Neuronal stem cell (in vitro differentiated cells): Measurements from ENCODE around the gene PLCB2.
A peak's percentile ranks its signal among the peaks of the same experiment; 100 is the strongest.

Source experiments
- DNase-seq: peaks from one replicate; pipeline ENCODE4 v3.0.0-alpha.2; 2013; ENCODE audit warnings: low spot score
- H2AFZ ChIP-seq: one replicate; pipeline ENCODE4 v1.6.1; 2013; ENCODE audit warnings: mild to moderate bottlenecking, low read length, inconsistent platforms
- H2AK5ac ChIP-seq: 2 replicates; pipeline ENCODE4 v1.6.1; 2013; ENCODE audit warnings: low read depth, mild to moderate bottlenecking, inconsistent platforms, low read length, moderate library complexity, mixed read lengths
- H2BK120ac ChIP-seq: 2 replicates; pipeline ENCODE4 v1.6.1; 2013; ENCODE audit warnings: low read depth, mild to moderate bottlenecking, inconsistent platforms, low read length, moderate library complexity, mixed read lengths
- H2BK12ac ChIP-seq: one replicate; pipeline ENCODE4 v1.6.1; 2013; ENCODE audit warnings: low read length, inconsistent platforms
- H2BK15ac ChIP-seq: 2 replicates; pipeline ENCODE4 v1.6.1; 2013; ENCODE audit warnings: mild to moderate bottlenecking, low read length, inconsistent platforms, mixed read lengths
- H2BK5ac ChIP-seq: one replicate; pipeline ENCODE4 v1.6.1; 2013; ENCODE audit warnings: inconsistent platforms, mild to moderate bottlenecking, low read length, moderate library complexity
- H3K14ac ChIP-seq: one replicate; pipeline ENCODE4 v1.6.1; 2013; ENCODE audit warnings: low read length, inconsistent platforms
- H3K18ac ChIP-seq: 2 replicates; pipeline ENCODE4 v1.6.1; 2013; ENCODE audit warnings: low read length, inconsistent platforms
- H3K23ac ChIP-seq: 2 replicates; pipeline ENCODE4 v1.6.1; 2013; ENCODE audit warnings: low read depth, mild to moderate bottlenecking, mixed read lengths, low read length, inconsistent platforms; ENCODE audit not compliant: poor library complexity
- H3K27ac ChIP-seq: replicated peaks from 3 replicates; pipeline ENCODE4 v1.5.1; 2013; ENCODE audit warnings: low read length, inconsistent platforms
- H3K27me3 ChIP-seq, 3 experiments: 2 replicates each; pipeline ENCODE4 v1.6.1; 2013; ENCODE audit warnings: low read length in 3 of 3, mild to moderate bottlenecking in 2 of 3, inconsistent platforms in 1 of 3, low read depth in 1 of 3, mixed read lengths in 1 of 3, moderate library complexity in 1 of 3; ENCODE audit not compliant: control insufficient read depth in 3 of 3, insufficient read depth in 3 of 3
- H3K36me3 ChIP-seq, 2 donors: replicated peaks in 1 of 2; 2 replicates each; pipeline ENCODE4 v1.6.1; 2013; ENCODE audit warnings: low read length in 2 of 2; ENCODE audit not compliant: control insufficient read depth in 2 of 2, insufficient read depth in 2 of 2
- H3K4ac ChIP-seq: 2 replicates; pipeline ENCODE4 v1.6.1; 2013; ENCODE audit warnings: inconsistent platforms, mild to moderate bottlenecking, low read length, moderate library complexity
- H3K4me1 ChIP-seq, 2 donors: 1 replicate in 1 of 2; 2 replicates in 1 of 2; pipeline ENCODE4 v1.6.1; 2013; ENCODE audit warnings: low read length in 2 of 2, low read depth in 1 of 2; ENCODE audit not compliant: control insufficient read depth in 2 of 2, insufficient read depth in 1 of 2
- H3K4me2 ChIP-seq: one replicate; pipeline ENCODE4 v1.6.1; 2013; ENCODE audit warnings: mild to moderate bottlenecking, low read length, inconsistent platforms; ENCODE audit not compliant: insufficient read depth, poor library complexity, severe bottlenecking
- H3K4me3 ChIP-seq, 2 donors: 2 replicates each; pipeline ENCODE4 v1.5.1; 2013; ENCODE audit warnings: low read length in 2 of 2, mild to moderate bottlenecking in 2 of 2, inconsistent platforms in 1 of 2, moderate library complexity in 1 of 2
- H3K79me1 ChIP-seq: one replicate; pipeline ENCODE4 v1.6.1; 2013; ENCODE audit warnings: low read depth, mild to moderate bottlenecking, inconsistent platforms, low read length, moderate library complexity
- H3K9ac ChIP-seq: one replicate; pipeline ENCODE4 v1.6.1; 2013; ENCODE audit warnings: mild to moderate bottlenecking, low read depth, low read length, inconsistent platforms; ENCODE audit not compliant: poor library complexity
- H3K9me3 ChIP-seq, 2 donors: replicated peaks in 1 of 2; 2 replicates each; pipeline versions ENCODE3 to v1.6.1; 2013; ENCODE audit warnings: low read length in 2 of 2, mild to moderate bottlenecking in 2 of 2, inconsistent platforms in 1 of 2, low read depth in 1 of 2, mixed read lengths in 1 of 2, moderate library complexity in 1 of 2; ENCODE audit not compliant: control insufficient read depth in 2 of 2, insufficient read depth in 1 of 2
- H4K8ac ChIP-seq: one replicate; pipeline ENCODE4 v1.6.1; 2013; ENCODE audit warnings: low read depth, mild to moderate bottlenecking, inconsistent platforms, low read length, moderate library complexity
- H4K91ac ChIP-seq: one replicate; pipeline ENCODE4 v1.6.1; 2013; ENCODE audit warnings: low read length, low read depth, mild to moderate bottlenecking, inconsistent platforms; ENCODE audit not compliant: poor library complexity
- WGBS, 2 donors: extraction: QIAGEN DNeasy Blood & Tissue Kit; methylation state at CpG; one replicate each; pipeline ENCODE4 v1.1.7; 2013; ENCODE audit warnings: missing lambda C conversion rate in 2 of 2, mixed read lengths in 1 of 2; ENCODE audit not compliant: insufficient read length in 2 of 2, insufficient replicate concordance in 1 of 2; ENCODE audit errors: extremely low coverage in 2 of 2; 5-methylcytosine and 5-hydroxymethylcytosine counted together

PLCB2 gene

DNA sequence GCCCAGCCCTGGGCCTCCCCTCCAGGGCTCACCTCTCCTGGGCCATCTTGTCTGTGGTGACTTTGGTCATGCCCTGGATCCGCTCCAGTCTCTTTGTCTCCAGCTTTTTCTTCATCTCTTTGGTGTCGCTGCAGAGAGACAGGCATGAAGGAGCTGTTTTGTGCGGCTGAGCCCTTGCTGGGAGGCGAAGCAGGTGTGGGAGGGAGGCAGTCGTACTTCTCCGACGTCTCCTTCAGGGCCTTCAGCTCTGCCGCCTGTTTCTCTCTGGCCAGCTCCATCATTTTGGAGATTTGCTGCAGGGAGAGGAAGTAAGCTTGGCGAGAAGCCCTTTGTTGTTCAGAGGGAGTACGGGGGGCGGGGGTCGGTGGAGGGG is 17.2 kb downstream of the PLCB2 start:
- Histone ChIP-seq H3K79me1 (no peaks in the 10 kb centered on the region), H3K14ac (no peak overlapping the region), H4K91ac (no peak overlapping the region), H3K9ac (no peak overlapping the region), H4K8ac (no peak overlapping the region), H2BK5ac (peak overlapping the region; percentile 13), H2AFZ (peak overlapping the region; percentile 80), H3K27ac (no peak overlapping the region), H3K23ac (no peak overlapping the region), H3K4me2 (no peak overlapping the region), H3K18ac (peak overlapping the region; percentile 73), H3K4me1 (peaks cover 25 to 56% of the 10 kb centered on the region in 2 donors), H2BK120ac (no peak overlapping the region), H2BK15ac (peak overlapping the region; percentile 79), H3K4me3 (no peak overlapping the region), H3K27me3 (peaks cover 0 to 23% (median 0%) of the 10 kb centered on the region in 3 experiments), H2AK5ac (no peak overlapping the region), H3K36me3 (no peaks in the 10 kb centered on the region), H3K9me3 (peaks cover 0 to 1% of the 10 kb centered on the region in 2 donors), H3K4ac (no peak overlapping the region), H2BK12ac (no peak overlapping the region)
- no peak for DNase-seq
- WGBS, 2 donors, result no CpG with 5 or more reads among the region's 12 CpGs

- H2BK12ac ChIP-seq, result no peak overlapping the region
- no peak overlapping the region for H2BK5ac ChIP-seq
- no peak overlapping the region for H4K91ac ChIP-seq
- H2BK120ac ChIP-seq, result no peak overlapping the region
- H2BK15ac ChIP-seq, result no peak overlapping the region
- H3K14ac ChIP-seq, result no peak overlapping the region
- peak overlapping the region; percentile 66 for H2AK5ac ChIP-seq
- no peak overlapping the region for H2AFZ ChIP-seq
- H3K27me3 ChIP-seq, result peaks cover 0 to 27% (median 0%) of the 10 kb centered on the region in 3 experiments
- no peak overlapping the region for H3K23ac ChIP-seq
- peaks cover 23 to 52% of the 10 kb centered on the region in 2 donors for H3K4me1 ChIP-seq
- no peak overlapping the region for H4K8ac ChIP-seq
- no peak overlapping the region for H3K27ac ChIP-seq
- H3K36me3 ChIP-seq, result no peaks in the 10 kb centered on the region
- no peak overlapping the region for H3K4me2 ChIP-seq
- H3K4ac ChIP-seq, result no peak overlapping the region
- H3K18ac ChIP-seq, result no peak overlapping the region
- no peaks in the 10 kb centered on the region for H3K9me3 ChIP-seq
- no peaks in the 10 kb centered on the region for H3K79me1 ChIP-seq
- no peak overlapping the region for H3K9ac ChIP-seq
- no peak for DNase-seq
- no peak overlapping the region for H3K4me3 ChIP-seq
- WGBS, 2 donors, result no CpG with 5 or more reads among the region's 6 CpGs
Measured at GRCh38 chr15:40289140-40289775, 18.5 kb downstream of the PLCB2 start.

DNA sequence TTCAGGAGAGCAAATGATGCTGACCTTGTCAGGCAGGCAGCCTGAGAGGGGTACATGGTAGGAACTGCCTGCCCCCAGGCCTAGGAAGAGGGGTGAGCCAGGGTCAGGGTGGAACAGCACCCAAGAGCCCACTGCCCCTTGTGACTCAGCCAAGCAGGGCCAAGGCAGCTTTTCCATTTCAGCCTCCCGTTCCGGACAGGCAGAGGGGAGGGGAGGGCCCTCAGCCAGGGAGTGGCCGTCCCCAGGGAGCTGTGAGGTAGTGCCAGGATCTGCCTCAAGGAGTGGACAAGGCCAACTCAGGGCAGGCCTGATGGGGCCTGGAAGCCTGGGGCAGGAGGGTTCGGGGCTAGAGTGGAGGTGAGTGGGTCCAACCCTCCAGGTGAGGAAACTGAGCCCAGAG is 19.8 kb downstream of the PLCB2 start:
- Histone ChIP-seq H3K9me3 (peaks cover 0 to 3% of the 10 kb centered on the region in 2 donors), H3K27me3 (peaks cover 0 to 40% (median 11%) of the 10 kb centered on the region in 3 experiments), H4K8ac (no peak overlapping the region), H4K91ac (no peak overlapping the region), H3K79me1 (no peaks in the 10 kb centered on the region), H2BK15ac (peak overlapping the region; percentile 38), H3K23ac (no peak overlapping the region), H3K14ac (no peak overlapping the region), H3K4ac (no peak overlapping the region), H2BK120ac (no peak overlapping the region), H2AFZ (no peak overlapping the region), H3K27ac (no peak overlapping the region), H2AK5ac (peak overlapping the region; percentile 64), H3K36me3 (no peaks in the 10 kb centered on the region), H2BK12ac (no peak overlapping the region), H3K18ac (peak overlapping the region; percentile 53), H3K4me2 (no peak overlapping the region), H3K4me1 (peaks cover 16 to 40% of the 10 kb centered on the region in 2 donors), H3K9ac (no peak overlapping the region), H3K4me3 (no peak overlapping the region), H2BK5ac (peak overlapping the region; percentile 43)
- no peak for DNase-seq
- WGBS, 2 donors, result no CpG with 5 or more reads among the region's 4 CpGs

GRCh38 chr15:40287505-40287904 is 20.2 kb downstream of the PLCB2 start:
- no peak overlapping the region for H2AFZ ChIP-seq
- peaks cover 16 to 37% of the 10 kb centered on the region in 2 donors for H3K4me1 ChIP-seq
- peaks cover 0 to 43% (median 15%) of the 10 kb centered on the region in 3 experiments for H3K27me3 ChIP-seq
- no peak overlapping the region for H2BK15ac ChIP-seq
- H3K36me3 ChIP-seq, result no peaks in the 10 kb centered on the region
- H3K4ac ChIP-seq, result no peak overlapping the region
- no peak overlapping the region for H2BK120ac ChIP-seq
- H4K91ac ChIP-seq, result no peak overlapping the region
- no CpG with 5 or more reads among the region's 3 CpGs for WGBS, 2 donors
- H3K9ac ChIP-seq, result no peak overlapping the region
- H3K27ac ChIP-seq, result no peak overlapping the region
- H2AK5ac ChIP-seq, result no peak overlapping the region
- H3K4me2 ChIP-seq, result no peak overlapping the region
- no peak overlapping the region for H2BK5ac ChIP-seq
- peaks cover 0 to 3% of the 10 kb centered on the region in 2 donors for H3K9me3 ChIP-seq
- no peak overlapping the region for H3K18ac ChIP-seq
- no peak overlapping the region for H3K14ac ChIP-seq
- H3K79me1 ChIP-seq, result no peaks in the 10 kb centered on the region
- no peak overlapping the region for H4K8ac ChIP-seq
- H2BK12ac ChIP-seq, result no peak overlapping the region
- H3K23ac ChIP-seq, result no peak overlapping the region
- H3K4me3 ChIP-seq, result no peak overlapping the region
- no peak for DNase-seq
